K562 (cell line): ENCODE measurements around the gene MAGT1. TPM values are rescaled to one million over a fixed set of nuclear protein-coding genes. Genes with fewer than 3 reads are reported as not detected.

Experiments
- ETV1 ChIP-seq: fragments of 450-650 bp; conservative IDR thresholded peaks from 2 replicates; pipeline ENCODE4 v1.6.1; 2016; ENCODE audit warnings: missing genetic modification characterization, control low read depth, low read depth, missing compliant biosample characterization
- HDAC6 ChIP-seq: IDR thresholded peaks from 2 replicates; pipeline ENCODE4 v1.6.1; 2012; ENCODE audit warnings: low read depth, mild to moderate bottlenecking, control low read depth, inconsistent platforms, low read length, moderate library complexity
- HDGF ChIP-seq: fragments of 450-650 bp; IDR thresholded peaks from 2 replicates; pipeline ENCODE4 v1.6.1; 2016
- HNRNPLL ChIP-seq: fragments of 200-400 bp; formaldehyde crosslinking; IDR thresholded peaks from 2 replicates; pipeline ENCODE4 v1.6.1; 2017; ENCODE audit warnings: low read length, low read depth, mild to moderate bottlenecking; ENCODE audit not compliant: poor library complexity, severe bottlenecking
- RBM34 ChIP-seq: fragments of 200-400 bp; formaldehyde crosslinking; IDR thresholded peaks from 2 replicates; pipeline ENCODE4 v1.6.1; 2018; ENCODE audit warnings: low read length, borderline replicate concordance; ENCODE audit not compliant: insufficient read depth
- RBM39 ChIP-seq: fragments of 200-400 bp; formaldehyde crosslinking; optimal IDR thresholded peaks from 2 replicates; pipeline ENCODE3; 2018; ENCODE audit warnings: low read depth, low read length
- polyA plus RNA-seq, 8 experiments: library from polyadenylated mRNA; depleted of rRNA in 4 of 8; stranded (reverse) in 5 of 8; unstranded in 3 of 8; fragments of >200 nt; fragmentation: Nextera tagmentation in 2 of 8; fragmentation: Illumina TruSeq in 1 of 8; extraction: Ambion mirVana in 2 of 8; extraction: Trizol in 1 of 8; gene quantifications; 2 replicates each; pipeline versions ENCODE4 v1.2.1 to v1.2.3, GENCODE V29; 2011 to 2014; ENCODE audit warnings: inconsistent platforms in 1 of 8, missing spikeins in 1 of 8
- total RNA-seq, 7 experiments: library from RNA; depleted of rRNA in 6 of 7; stranded (reverse); fragments of >200 nt in 6 of 7; fragmentation: Illumina TruSeq in 2 of 7; extraction: Trizol in 2 of 7; gene quantifications; 2 replicates each; pipeline versions ENCODE4 v1.2.1 to v1.2.3, GENCODE V29; 2011 to 2021; ENCODE audit warnings: low replicate concordance in 1 of 7
- TF ChIP-seq, protein P1 (sequence below), 2 experiments: fragments of 250-450 bp in 1 of 2; fragments of 450-650 bp in 1 of 2; sonication (Bioruptor Pico) in 1 of 2; IDR thresholded peaks; 2 replicates each; pipeline versions ENCODE4 v1.6.1 to v1.8.0; 2016 to 2021; ENCODE audit warnings: mild to moderate bottlenecking in 2 of 2, moderate library complexity in 2 of 2, missing compliant biosample characterization in 1 of 2, missing genetic modification characterization in 1 of 2
- TF ChIP-seq, protein P2 (sequence below), 3 experiments: fragments of 200-800 bp in 1 of 3; sonication (Bioruptor generic) in 1 of 3; sonication (generic) in 1 of 3; formaldehyde crosslinking in 1 of 3; IDR thresholded peaks; 2 replicates each; pipeline versions ENCODE4 v1.6.1 to v1.8.0; 2016 to 2022; ENCODE audit warnings: mild to moderate bottlenecking in 2 of 3, missing compliant biosample characterization in 2 of 3, missing genetic modification characterization in 2 of 3, missing genetic modification reagents in 1 of 3
- TF ChIP-seq, protein P3 (sequence below): fragments of 450-650 bp; IDR thresholded peaks from 2 replicates; pipeline ENCODE4 v1.6.1; 2016; ENCODE audit warnings: borderline replicate concordance
- TF ChIP-seq, protein P4 (sequence below): fragments of 200-600 bp; sonication (generic); IDR thresholded peaks from one replicate; pipeline ENCODE4 v1.6.1; 2012; ENCODE audit warnings: mild to moderate bottlenecking, low read depth, low read length, inconsistent platforms

MAGT1 gene
- total and polyA plus RNA-seq, 9 of the 15 experiments (the other 6 are each of a cell fraction or from before 2014, with no cell fraction given), result 15.5 to 46.2 (median 28.8) TPM

DNA sequence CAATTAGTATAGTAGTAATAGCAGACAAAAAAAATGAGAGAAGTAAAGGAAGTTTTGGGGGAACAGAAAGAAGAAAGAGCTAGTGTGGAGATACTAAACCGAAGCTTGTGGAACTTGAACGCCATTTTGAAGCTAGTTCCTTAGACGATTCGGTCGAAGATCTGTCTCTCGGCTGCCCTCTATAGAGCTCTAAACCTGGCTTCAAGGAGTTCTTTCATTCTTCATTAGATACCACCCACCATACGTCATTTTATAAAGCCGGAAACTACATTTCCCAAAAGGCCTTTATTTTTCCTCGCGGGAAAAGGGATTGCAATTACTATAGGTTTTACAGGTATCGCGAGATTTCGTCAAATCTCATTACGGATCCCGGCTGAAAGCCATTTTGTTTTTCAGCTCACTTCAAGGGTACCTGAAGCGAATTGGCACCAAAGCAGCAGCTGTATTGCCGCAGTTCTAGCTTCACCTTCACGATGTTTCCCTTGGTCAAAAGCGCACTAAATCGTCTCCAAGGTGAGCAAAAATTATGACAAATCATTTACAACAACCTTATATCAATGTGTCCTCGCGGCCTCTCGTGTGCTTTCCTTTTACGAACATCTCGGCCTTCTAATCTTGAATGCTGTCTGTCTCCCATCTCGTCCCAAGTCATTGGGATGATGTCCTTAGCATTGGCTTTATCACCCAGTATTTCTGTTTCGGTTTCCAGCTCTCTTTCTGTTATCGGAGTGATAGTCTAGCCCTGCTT, 4.0 kb upstream of the MAGT1 start, which contains the start of gene COX7B (continued):
- TF ChIP-seq, protein P1, sequence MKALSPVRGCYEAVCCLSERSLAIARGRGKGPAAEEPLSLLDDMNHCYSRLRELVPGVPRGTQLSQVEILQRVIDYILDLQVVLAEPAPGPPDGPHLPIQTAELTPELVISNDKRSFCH (CRISPR knock-in tag; IDR thresholded peaks at IDR 0.05), result no peak
- TF ChIP-seq, protein P1 (tag; IDR thresholded peaks at IDR 0.05), result no peak
- TF ChIP-seq ETV1 (tag), result 0 out of 2 replicates have a peak, but pooled peaks have one; percentile 12
- no peak for TF ChIP-seq RBM39
- TF ChIP-seq HDGF, result no peak
- no peak for TF ChIP-seq HNRNPLL
- no peak for TF ChIP-seq RBM34
- TF ChIP-seq, protein P2, sequence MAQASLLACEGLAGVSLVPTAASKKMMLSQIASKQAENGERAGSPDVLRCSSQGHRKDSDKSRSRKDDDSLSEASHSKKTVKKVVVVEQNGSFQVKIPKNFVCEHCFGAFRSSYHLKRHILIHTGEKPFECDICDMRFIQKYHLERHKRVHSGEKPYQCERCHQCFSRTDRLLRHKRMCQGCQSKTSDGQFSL (CRISPR knock-in tag; IDR thresholded peaks at IDR 0.05), result no peak
- TF ChIP-seq, protein P2 (tag; IDR thresholded peaks at IDR 0.05), result no peak
- TF ChIP-seq, protein P3, sequence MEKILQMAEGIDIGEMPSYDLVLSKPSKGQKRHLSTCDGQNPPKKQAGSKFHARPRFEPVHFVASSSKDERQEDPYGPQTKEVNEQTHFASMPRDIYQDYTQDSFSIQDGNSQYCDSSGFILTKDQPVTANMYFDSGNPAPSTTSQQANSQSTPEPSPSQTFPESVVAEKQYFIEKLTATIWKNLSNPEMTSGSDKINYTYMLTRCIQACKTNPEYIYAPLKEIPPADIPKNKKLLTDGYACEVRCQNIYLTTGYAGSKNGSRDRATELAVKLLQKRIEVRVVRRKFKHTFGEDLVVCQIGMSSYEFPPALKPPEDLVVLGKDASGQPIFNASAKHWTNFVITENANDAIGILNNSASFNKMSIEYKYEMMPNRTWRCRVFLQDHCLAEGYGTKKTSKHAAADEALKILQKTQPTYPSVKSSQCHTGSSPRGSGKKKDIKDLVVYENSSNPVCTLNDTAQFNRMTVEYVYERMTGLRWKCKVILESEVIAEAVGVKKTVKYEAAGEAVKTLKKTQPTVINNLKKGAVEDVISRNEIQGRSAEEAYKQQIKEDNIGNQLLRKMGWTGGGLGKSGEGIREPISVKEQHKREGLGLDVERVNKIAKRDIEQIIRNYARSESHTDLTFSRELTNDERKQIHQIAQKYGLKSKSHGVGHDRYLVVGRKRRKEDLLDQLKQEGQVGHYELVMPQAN, result peak; percentile 51; the same call in 1 of the 2 replicates
- no peak for TF ChIP-seq HDAC6
- TF ChIP-seq, protein P4, sequence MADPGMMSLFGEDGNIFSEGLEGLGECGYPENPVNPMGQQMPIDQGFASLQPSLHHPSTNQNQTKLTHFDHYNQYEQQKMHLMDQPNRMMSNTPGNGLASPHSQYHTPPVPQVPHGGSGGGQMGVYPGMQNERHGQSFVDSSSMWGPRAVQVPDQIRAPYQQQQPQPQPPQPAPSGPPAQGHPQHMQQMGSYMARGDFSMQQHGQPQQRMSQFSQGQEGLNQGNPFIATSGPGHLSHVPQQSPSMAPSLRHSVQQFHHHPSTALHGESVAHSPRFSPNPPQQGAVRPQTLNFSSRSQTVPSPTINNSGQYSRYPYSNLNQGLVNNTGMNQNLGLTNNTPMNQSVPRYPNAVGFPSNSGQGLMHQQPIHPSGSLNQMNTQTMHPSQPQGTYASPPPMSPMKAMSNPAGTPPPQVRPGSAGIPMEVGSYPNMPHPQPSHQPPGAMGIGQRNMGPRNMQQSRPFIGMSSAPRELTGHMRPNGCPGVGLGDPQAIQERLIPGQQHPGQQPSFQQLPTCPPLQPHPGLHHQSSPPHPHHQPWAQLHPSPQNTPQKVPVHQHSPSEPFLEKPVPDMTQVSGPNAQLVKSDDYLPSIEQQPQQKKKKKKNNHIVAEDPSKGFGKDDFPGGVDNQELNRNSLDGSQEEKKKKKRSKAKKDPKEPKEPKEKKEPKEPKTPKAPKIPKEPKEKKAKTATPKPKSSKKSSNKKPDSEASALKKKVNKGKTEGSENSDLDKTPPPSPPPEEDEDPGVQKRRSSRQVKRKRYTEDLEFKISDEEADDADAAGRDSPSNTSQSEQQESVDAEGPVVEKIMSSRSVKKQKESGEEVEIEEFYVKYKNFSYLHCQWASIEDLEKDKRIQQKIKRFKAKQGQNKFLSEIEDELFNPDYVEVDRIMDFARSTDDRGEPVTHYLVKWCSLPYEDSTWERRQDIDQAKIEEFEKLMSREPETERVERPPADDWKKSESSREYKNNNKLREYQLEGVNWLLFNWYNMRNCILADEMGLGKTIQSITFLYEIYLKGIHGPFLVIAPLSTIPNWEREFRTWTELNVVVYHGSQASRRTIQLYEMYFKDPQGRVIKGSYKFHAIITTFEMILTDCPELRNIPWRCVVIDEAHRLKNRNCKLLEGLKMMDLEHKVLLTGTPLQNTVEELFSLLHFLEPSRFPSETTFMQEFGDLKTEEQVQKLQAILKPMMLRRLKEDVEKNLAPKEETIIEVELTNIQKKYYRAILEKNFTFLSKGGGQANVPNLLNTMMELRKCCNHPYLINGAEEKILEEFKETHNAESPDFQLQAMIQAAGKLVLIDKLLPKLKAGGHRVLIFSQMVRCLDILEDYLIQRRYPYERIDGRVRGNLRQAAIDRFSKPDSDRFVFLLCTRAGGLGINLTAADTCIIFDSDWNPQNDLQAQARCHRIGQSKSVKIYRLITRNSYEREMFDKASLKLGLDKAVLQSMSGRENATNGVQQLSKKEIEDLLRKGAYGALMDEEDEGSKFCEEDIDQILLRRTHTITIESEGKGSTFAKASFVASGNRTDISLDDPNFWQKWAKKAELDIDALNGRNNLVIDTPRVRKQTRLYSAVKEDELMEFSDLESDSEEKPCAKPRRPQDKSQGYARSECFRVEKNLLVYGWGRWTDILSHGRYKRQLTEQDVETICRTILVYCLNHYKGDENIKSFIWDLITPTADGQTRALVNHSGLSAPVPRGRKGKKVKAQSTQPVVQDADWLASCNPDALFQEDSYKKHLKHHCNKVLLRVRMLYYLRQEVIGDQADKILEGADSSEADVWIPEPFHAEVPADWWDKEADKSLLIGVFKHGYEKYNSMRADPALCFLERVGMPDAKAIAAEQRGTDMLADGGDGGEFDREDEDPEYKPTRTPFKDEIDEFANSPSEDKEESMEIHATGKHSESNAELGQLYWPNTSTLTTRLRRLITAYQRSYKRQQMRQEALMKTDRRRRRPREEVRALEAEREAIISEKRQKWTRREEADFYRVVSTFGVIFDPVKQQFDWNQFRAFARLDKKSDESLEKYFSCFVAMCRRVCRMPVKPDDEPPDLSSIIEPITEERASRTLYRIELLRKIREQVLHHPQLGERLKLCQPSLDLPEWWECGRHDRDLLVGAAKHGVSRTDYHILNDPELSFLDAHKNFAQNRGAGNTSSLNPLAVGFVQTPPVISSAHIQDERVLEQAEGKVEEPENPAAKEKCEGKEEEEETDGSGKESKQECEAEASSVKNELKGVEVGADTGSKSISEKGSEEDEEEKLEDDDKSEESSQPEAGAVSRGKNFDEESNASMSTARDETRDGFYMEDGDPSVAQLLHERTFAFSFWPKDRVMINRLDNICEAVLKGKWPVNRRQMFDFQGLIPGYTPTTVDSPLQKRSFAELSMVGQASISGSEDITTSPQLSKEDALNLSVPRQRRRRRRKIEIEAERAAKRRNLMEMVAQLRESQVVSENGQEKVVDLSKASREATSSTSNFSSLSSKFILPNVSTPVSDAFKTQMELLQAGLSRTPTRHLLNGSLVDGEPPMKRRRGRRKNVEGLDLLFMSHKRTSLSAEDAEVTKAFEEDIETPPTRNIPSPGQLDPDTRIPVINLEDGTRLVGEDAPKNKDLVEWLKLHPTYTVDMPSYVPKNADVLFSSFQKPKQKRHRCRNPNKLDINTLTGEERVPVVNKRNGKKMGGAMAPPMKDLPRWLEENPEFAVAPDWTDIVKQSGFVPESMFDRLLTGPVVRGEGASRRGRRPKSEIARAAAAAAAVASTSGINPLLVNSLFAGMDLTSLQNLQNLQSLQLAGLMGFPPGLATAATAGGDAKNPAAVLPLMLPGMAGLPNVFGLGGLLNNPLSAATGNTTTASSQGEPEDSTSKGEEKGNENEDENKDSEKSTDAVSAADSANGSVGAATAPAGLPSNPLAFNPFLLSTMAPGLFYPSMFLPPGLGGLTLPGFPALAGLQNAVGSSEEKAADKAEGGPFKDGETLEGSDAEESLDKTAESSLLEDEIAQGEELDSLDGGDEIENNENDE, result no peak
